Glutamatergic neuron (in vitro differentiated cells): ENCODE results near the gene ACSBG1. TPM values are rescaled to one million over a fixed set of nuclear protein-coding genes. Genes with fewer than 3 reads are reported as not detected.
A peak's percentile ranks its signal among the peaks of the same experiment; 100 is the strongest.

Experiments used
- DNase-seq: peaks from one replicate; pipeline ENCODE4 v3.0.0; 2022
- H3K27ac Mint-ChIP-seq: one replicate; pipeline ENCODE4 v1.8.0; 2020; ENCODE audit warnings: mild to moderate bottlenecking, mixed read lengths, inconsistent platforms; ENCODE audit not compliant: unreplicated experiment
- H3K27me3 Mint-ChIP-seq: one replicate; pipeline ENCODE4 v1.8.0; 2020; ENCODE audit warnings: mild to moderate bottlenecking, moderate library complexity, mixed read lengths, inconsistent platforms; ENCODE audit not compliant: unreplicated experiment
- H3K36me3 Mint-ChIP-seq: one replicate; pipeline ENCODE4 v1.8.0; 2020; ENCODE audit warnings: mild to moderate bottlenecking, mixed read lengths, inconsistent platforms; ENCODE audit not compliant: unreplicated experiment
- H3K4me1 Mint-ChIP-seq: one replicate; pipeline ENCODE4 v1.8.0; 2020; ENCODE audit warnings: mild to moderate bottlenecking, low read depth, mixed read lengths, inconsistent platforms; ENCODE audit not compliant: unreplicated experiment
- H3K4me3 Mint-ChIP-seq: one replicate; pipeline ENCODE4 v1.8.0; 2020; ENCODE audit warnings: mild to moderate bottlenecking, mixed read lengths, inconsistent platforms; ENCODE audit not compliant: unreplicated experiment
- H3K9me3 Mint-ChIP-seq: one replicate; pipeline ENCODE4 v1.8.0; 2020; ENCODE audit warnings: mild to moderate bottlenecking, moderate library complexity, mixed read lengths, inconsistent platforms; ENCODE audit not compliant: unreplicated experiment
- total RNA-seq: library from RNA; stranded (reverse); fragmentation: NEBNext Ultra II Directional; extraction: Animal tissue kit (Norgen Biotek cat#: 25700); gene quantifications from one replicate; pipeline ENCODE4 v1.2.1, GENCODE V29; 2021; ENCODE audit not compliant: unreplicated experiment
- TF ChIP-seq, protein P1 (sequence below): fragments of 200-600 bp; sonication (generic); IDR thresholded peaks from one replicate; pipeline ENCODE4 v1.5.0; 2021; ENCODE audit not compliant: partially characterized antibody, unreplicated experiment

ACSBG1 gene
- total RNA-seq, 1 donor from 2014 or later = not detected

DNA sequence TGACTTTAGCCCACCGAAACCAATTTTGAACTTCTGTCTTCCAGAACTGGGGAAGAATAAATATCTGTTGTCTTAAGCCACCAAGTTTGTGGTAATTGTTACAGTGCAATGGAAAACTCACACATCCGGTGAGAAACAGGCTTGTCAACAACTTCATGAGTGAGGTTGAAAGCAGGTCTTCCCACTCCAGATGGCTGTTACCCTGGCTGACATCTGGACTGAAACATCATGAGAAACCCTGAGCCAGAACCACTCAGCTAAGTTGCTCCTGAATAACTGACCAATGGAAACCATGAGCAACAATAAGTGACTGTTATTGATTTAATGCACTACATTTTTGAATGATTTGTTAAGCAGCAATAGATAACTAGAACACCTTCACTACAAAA lies 10.3 kb downstream of the ACSBG1 start:
- Mint-ChIP-seq H3K36me3 (no peaks in the 10 kb centered on the region), H3K27ac (no peak overlapping the region), H3K9me3 (peaks cover 2% of the 10 kb centered on the region), H3K4me1 (peaks cover 15% of the 10 kb centered on the region), H3K27me3 (peaks cover 2% of the 10 kb centered on the region), H3K4me3 (no peak overlapping the region)
- DNase-seq = no peak
- TF ChIP-seq, protein P1, sequence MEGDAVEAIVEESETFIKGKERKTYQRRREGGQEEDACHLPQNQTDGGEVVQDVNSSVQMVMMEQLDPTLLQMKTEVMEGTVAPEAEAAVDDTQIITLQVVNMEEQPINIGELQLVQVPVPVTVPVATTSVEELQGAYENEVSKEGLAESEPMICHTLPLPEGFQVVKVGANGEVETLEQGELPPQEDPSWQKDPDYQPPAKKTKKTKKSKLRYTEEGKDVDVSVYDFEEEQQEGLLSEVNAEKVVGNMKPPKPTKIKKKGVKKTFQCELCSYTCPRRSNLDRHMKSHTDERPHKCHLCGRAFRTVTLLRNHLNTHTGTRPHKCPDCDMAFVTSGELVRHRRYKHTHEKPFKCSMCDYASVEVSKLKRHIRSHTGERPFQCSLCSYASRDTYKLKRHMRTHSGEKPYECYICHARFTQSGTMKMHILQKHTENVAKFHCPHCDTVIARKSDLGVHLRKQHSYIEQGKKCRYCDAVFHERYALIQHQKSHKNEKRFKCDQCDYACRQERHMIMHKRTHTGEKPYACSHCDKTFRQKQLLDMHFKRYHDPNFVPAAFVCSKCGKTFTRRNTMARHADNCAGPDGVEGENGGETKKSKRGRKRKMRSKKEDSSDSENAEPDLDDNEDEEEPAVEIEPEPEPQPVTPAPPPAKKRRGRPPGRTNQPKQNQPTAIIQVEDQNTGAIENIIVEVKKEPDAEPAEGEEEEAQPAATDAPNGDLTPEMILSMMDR = no peak

DNA sequence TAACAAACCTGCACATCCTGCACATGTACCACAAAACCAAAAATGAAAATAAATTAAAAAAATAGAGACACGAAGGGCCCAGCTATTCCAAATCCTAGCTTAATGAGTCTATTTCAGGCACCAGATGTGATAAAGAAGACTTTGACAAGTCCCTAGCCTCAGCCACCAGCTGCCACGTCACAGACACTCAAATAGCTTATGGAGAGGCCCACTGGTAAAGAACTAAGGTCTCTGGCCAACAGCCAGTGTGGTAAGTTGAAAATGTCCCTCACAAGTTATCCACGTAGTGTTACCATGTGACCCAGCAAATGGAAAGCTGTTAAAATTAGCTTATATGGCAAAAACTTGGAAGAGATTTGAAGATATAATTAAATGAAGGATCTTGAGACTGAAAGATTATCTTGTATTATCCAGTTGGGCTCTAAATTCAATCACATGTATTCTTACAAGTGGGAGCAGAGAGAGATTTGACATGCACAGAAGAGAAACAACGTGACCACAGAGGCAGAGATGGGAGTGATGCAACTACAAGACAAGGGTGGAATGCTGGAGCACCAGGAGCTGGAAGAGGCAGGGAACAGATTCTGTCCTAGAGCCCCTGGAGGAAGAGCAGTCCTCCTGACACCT lies 10.9 kb downstream of the ACSBG1 start:
- DNase-seq = no peak
- Mint-ChIP-seq H3K27ac (no peak overlapping the region), H3K4me1 (peaks cover 15% of the 10 kb centered on the region), H3K9me3 (peaks cover 2% of the 10 kb centered on the region), H3K27me3 (peaks cover 2% of the 10 kb centered on the region), H3K36me3 (no peaks in the 10 kb centered on the region), H3K4me3 (no peak overlapping the region)
- TF ChIP-seq, protein P1 = no peak

DNA sequence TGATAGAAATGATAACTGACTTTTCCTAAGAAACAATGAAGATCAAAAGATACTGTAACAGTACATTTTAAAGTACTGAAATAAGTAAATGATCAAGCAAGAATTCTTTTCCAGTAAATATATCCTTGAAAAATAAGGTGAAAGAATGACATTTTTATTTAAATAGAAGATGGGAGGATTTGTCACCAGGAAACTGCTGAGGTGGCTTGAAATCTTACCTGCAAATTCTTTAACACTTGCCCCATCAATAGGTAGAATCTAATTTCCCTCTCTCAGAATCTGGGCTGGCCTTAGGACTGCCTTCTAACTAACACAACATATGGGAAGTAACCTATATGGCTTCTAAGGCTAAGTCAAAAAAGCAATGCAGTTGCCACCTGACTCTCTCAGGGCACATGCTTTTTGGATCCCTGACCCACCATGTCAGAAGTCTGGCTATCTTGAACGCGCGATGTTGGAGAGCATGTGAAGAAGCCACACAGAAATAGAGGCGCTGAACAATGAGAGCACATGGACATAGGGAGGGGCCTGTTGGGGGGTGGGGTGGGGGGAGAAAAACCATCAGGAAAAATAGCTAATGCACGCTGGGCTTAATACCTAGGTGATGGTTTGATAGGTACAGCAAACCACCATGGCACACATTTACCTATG lies 11.5 kb downstream of the ACSBG1 start:
- Mint-ChIP-seq H3K4me1 (peaks cover 15% of the 10 kb centered on the region), H3K9me3 (peaks cover 2% of the 10 kb centered on the region), H3K27ac (no peak overlapping the region), H3K27me3 (peaks cover 2% of the 10 kb centered on the region), H3K4me3 (no peak overlapping the region), H3K36me3 (no peaks in the 10 kb centered on the region)
- TF ChIP-seq, protein P1 = no peak
- DNase-seq = no peak

DNA sequence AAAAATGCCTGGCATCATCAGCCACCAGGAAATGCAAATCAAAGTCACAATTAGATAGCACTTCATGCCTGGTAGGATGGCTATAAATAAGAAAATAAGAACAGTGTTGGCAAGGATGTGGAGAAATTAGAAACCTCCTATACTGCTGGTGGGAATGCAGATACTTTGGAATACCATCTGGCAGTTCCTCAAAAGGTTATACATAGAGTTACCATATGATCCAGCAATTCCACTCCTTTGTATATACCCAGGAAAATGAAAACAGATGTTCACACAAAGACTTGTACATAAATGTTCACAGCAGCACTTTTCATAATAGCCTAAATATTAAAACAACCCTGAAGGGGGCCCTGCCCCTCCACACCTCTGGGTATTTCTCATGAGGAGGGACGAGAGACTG lies 13.7 kb downstream of the ACSBG1 start:
- TF ChIP-seq, protein P1 = no peak

More for the DNA sequence above, 13.7 kb downstream of the ACSBG1 start:
- Mint-ChIP-seq H3K27ac (peak overlapping the region; percentile 64), H3K27me3 (peaks cover 4% of the 10 kb centered on the region), H3K4me3 (peak overlapping the region; percentile 16), H3K9me3 (peaks cover 2% of the 10 kb centered on the region), H3K36me3 (no peaks in the 10 kb centered on the region), H3K4me1 (peaks cover 19% of the 10 kb centered on the region)
- DNase-seq = no peak
